Loucy (cell line): ENCODE data around the gene COL5A1.

ENCODE experiments used
- EZH2phosphoT487 ChIP-seq: fragments of 200-600 bp; IDR thresholded peaks from 2 replicates; pipeline ENCODE4 v1.6.1; 2018; ENCODE audit warnings: antibody characterized with exemption, mild to moderate bottlenecking, moderate library complexity, borderline replicate concordance
- TF ChIP-seq, protein P1 (sequence below): fragments of 200-600 bp; sonication (generic); conservative IDR thresholded peaks from 2 replicates; pipeline ENCODE4 v1.5.1; 2014; ENCODE audit warnings: mild to moderate bottlenecking, antibody characterized with exemption, low read length

DNA sequence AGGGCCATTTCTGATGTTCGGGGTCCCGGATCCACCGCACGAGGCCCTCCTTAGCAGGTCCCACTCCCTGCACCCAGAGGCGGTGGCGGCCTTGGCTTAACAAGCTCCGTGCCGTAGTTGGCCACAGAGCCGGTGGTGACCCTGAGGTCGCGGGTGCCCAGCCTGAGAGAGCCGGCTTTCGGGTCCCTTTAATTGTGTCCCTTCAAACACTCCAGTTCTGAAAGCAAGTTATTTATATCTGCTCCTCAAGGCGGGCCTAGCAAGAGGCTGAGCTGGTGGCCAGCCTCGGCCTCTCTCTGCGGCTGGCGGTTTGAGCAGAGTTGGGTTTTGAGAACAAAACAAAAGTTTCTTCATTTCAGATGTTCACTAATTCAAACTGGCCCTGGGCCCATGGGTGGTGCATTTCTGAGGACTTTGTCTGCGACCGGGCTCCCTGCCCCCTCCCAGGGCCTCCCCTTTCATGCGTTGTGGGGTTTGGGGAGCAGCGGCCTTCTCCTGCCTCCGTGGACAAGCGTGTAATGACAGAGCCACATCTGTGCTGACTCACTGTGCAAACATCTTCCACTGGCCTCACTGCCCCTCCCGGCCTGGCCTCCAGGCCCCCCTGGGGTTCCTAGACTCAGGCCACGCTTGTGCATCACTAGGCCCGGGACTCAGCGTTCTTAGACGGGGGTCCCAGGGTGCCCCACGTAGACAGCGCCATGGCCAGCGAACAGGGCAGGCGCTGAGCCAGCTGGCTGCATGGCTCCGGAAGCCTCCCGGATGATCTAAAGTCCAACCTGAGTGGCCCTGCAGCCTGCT, 49.4 kb upstream of the COL5A1 start:
- TF ChIP-seq, protein P1, sequence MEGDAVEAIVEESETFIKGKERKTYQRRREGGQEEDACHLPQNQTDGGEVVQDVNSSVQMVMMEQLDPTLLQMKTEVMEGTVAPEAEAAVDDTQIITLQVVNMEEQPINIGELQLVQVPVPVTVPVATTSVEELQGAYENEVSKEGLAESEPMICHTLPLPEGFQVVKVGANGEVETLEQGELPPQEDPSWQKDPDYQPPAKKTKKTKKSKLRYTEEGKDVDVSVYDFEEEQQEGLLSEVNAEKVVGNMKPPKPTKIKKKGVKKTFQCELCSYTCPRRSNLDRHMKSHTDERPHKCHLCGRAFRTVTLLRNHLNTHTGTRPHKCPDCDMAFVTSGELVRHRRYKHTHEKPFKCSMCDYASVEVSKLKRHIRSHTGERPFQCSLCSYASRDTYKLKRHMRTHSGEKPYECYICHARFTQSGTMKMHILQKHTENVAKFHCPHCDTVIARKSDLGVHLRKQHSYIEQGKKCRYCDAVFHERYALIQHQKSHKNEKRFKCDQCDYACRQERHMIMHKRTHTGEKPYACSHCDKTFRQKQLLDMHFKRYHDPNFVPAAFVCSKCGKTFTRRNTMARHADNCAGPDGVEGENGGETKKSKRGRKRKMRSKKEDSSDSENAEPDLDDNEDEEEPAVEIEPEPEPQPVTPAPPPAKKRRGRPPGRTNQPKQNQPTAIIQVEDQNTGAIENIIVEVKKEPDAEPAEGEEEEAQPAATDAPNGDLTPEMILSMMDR = no peak
- TF ChIP-seq EZH2phosphoT487 = no peak
